CD4-positive, alpha-beta T cell treated with Interleukin-17A for 4 hours (primary cell): ENCODE results near the gene NOP10.

ENCODE experiments used
- DNase-seq: peaks from one replicate; pipeline ENCODE4 v3.0.0-alpha.2; 2020; ENCODE audit warnings: mixed read lengths

The NOP10 gene

DNA sequence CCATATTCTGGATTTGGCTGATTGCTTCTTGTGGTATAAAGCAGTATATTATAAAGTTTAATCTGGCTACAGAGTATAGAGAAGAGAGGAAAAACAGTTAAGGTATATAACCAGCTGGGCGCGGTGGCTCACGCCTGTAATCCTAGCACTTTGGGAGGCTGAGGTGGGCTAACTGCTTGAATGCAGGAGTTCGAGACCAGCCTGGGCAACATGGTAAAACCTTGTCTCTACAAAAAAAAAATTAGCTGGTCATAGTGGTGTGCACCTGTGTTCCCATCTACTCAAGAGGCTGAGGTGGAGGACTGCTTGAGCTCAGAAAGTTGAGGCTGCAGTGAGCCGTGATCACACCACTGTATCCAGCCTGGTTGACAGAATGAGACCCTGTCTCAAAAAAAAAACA lies 12.7 kb downstream of the NOP10 start:
- DNase-seq, result no peak

- no peak for DNase-seq
Observed at GRCh38 chr15:34329006-34329405, 13.9 kb downstream of the NOP10 start.

DNA sequence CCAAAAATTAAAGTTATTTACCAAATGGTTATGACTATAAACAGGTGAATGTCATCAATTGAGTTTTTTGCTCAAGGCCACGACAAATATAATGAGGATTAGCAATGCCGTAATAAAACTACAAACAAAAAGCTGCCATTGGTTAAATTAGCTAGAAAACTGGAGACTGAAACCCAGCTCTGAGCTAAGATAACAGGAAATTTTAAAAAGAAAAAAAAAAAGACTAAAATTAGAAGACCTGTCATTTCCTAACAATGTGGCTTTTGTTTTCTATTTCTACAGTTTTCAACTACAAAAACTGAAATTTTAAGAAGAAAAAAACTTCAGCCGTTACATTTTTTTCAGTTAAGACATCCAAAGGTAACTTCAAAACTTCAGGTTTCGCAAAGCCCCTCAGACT lies 15.0 kb downstream of the NOP10 start:
- no peak for DNase-seq

GRCh38 chr15:34325368-34325767 lies 17.6 kb downstream of the NOP10 start:
- DNase-seq, result no peak

GRCh38 chr15:34324933-34325332 lies 18.0 kb downstream of the NOP10 start:
- DNase-seq, result no peak

DNA sequence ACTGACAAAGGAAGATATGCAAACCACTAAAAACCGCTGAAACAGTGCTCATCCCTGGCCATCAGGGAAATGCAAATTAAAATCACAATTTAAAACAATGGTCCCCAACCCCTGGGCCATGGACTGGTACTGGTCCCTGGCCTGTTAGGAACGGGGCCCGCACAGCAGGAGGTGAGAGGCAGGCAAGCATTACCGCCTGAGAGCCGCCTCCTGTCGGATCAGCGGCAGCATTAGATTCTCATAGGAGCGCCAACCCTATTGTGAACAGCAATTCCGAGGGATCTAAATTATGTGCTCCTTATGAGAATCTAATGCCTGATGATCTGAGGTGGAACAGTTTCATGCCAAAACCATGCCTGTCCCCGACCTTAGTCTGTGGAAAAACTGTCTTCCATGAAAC lies 19.7 kb downstream of the NOP10 start:
- DNase-seq, result no peak

DNA sequence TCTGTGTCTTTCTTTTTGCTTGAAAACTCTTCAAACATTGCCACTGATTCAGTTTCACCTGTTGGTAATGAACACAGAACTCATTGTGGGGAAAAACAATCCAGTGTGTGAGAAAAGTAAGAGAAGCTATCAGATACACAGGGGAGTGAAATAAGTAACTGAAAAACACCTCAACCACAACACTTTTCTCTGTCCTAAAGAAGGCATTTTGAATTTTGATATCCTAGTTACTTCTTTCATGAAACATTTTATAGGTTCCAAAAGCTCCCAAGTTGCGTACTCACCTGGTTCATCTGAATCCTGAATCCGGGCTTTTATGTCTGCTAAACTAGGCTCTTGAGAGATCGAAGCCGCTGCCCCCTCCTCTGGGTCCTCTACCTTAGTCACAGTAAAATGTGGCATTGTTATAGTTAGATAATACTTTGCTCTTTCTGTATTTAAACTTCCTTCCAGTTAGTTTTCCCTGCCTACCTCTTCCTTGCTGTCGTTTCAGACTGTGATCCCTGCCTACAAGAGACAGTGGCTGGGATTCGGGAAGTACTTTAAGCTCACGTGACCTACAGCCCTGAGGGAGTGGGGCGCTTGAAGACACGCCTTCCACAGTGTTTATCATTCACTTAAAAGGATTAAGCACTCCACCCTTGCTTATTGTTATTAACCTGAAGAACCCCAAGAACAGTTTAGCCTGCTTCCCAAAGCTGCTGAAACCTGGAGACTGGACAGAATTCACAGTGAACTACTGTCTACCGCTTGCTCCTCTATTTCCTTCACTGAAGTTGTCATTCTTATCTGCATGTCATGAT lies 24.5 kb downstream of the NOP10 start:
- peak; percentile 53 for DNase-seq

GRCh38 chr15:34314491-34315490 lies 28.1 kb downstream of the NOP10 start:
- no peak for DNase-seq

- no peak for DNase-seq
Observed at GRCh38 chr15:34311563-34311962, 31.4 kb downstream of the NOP10 start.

DNA sequence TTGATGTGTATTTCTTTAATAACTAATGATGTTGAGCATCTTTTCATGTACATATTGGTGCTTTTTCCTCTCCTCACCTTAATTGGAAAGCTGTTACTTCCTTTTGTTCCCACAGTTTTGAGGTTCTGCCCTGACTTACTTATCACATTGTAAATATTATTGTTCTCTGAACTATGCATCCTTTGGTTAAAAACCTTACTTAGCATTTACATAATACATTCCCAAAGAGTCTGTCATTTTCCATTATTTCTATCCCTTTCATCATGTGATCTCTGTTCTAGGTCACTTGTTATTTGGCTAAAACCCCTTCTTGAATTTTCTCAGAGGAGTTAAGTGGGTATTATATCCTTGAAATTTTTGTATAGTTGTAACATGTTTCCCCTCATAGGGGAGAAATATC lies 38.3 kb downstream of the NOP10 start:
- DNase-seq, result no peak

DNA sequence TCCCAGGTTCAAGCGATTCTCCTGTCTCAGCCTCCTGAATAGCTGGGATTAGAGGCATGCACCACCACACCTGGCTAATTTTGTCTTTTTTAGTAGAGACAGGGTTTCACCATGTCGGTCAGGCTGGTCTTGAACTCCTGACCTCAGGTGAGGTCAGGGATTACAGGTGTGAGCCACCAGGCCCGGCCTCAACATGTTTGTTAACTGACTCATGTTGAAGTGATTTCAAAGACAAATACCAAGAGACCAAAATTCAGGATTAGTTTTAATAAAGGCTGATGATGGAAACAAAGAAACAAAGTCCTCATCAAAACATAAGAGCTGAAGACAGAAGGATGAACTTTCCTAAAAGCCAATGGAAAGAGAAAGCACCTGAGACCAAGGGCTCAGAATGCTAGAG lies 41.9 kb downstream of the NOP10 start:
- DNase-seq, result no peak

GRCh38 chr15:34297059-34297458 lies 45.9 kb downstream of the NOP10 start:
- no peak for DNase-seq

- DNase-seq, result no peak
Observed at GRCh38 chr15:34292621-34293020, 50.3 kb downstream of the NOP10 start.
